RPMI8226 (cell line): ENCODE results near the gene TP73.

Experiments
- DNase-seq: peaks from one replicate; pipeline ENCODE4 v3.0.0-alpha.2; 2015

TP73 gene

DNA sequence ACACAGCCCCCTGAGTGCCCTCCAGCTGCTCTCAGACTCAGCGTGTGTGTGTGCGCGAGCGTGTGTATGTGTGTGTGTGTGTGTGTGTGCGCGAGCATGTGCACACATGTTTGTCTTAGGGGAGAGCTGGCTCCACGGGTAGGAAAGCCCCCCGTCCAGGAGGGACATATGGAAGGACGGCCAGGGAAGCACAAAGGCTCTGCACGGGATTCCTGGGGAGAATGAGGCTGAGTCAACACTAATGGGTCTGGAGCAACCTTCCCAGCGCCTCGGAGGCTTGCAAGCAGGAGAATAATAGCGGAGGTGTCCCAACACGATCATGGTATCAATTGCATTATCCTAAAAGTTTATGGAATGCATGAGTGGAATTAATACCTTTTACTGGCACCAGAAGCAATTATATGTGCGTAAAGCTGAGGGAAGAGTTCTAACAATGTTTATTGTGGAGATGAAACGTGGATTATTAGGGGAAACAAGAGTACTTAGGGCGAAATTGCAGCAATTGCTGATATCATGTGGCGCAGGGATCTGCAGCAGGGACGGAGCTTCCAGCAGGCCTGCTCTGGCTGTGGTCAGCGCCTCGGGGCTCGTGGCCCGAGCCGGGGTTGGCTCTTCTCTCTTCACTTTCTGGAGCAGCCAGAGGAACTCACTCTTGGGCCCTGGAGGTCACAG is 59.6 kb downstream of the TP73 start:
- no peak for DNase-seq

DNA sequence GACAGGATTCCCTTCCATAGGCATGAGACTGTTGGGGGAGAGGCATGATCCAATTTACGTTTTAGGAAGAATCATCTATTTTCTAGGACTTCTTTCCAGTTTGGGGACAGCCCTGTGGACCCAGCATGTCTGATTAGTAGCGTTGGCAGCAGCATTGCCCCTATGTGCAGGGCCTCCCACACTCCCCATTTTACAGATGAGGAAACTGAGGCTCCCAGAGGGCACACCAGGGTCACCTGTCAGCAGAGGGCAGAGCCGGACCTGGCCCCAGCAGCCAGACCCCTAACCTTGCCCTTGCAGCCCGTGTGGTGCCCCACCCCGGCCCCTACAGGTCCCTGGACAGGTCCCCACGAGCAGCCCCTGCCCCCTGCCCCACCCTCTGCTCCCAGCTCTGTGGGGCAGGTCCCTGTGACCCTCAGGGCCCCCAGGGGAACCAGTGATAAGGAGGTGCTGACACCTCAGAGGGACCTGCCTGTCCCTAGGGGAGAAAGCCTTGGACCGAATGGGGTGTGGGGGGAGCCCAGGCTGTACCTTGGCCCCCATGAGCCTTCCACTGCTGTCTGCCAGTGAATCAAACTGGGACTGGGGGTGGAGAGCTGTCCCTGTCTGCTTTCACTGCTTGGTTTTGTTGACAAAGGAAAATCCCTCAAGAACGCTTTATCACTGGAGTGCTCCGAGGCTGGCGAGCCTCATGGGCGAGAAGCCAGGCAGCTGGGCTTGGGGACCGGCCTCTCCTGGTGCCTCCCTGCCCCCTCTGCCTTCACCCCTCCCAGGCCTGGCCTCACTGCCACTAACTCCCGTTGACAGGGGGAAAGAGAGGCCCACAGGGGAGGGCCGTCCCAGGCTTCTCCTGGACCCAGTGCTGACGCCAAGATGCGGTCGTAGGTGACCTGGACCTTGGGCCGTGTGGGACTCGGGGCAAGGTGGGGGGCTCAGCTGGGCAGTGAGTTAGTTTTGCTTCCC is 60.5 kb downstream of the TP73 start:
- no peak for DNase-seq

GRCh38 chr1:3713840-3714239 is 61.5 kb downstream of the TP73 start:
- no peak for DNase-seq

- DNase-seq: no peak
Measured at GRCh38 chr1:3714284-3714741, 62.0 kb downstream of the TP73 start.

- no peak for DNase-seq
Measured at GRCh38 chr1:3714814-3715213, 62.5 kb downstream of the TP73 start.

- no peak for DNase-seq
Measured at GRCh38 chr1:3716351-3716750, 64.0 kb downstream of the TP73 start.

DNA sequence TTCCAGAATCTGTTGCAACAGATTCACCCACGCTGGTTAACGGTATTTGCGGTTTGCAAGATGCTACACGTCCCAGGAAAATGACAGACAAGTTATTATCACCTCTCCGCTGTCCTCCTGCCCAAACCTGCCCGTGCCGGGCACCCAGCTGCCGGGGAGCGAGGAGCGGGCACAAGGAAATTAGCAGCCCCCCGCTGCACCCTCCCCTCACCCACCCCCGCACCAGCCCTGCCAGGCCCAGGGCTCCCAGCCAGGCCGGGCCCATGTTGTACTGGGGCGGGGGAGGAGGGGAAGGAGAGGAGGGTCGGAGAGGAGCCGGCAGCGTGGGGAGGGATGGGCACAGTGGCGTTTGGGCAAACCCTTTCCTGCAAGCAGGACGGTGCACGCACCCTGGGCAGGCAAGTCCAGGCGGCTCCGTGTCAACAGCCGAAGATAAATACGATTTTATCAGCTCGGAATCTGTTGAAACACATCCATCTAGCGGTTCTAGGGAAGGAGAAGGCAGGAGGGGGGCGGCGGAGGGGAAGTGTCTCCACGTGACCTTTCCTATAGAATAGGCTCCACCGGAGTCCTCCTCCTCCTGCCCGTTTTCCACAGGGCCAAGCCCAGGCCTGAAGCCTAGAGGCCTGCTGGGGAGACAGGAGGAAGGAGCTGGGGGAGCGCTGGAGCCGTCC is 64.9 kb downstream of the TP73 start:
- no peak for DNase-seq

- DNase-seq: peak; percentile 54
Measured at GRCh38 chr1:3717715-3718601, 65.6 kb downstream of the TP73 start.

GRCh38 chr1:3718764-3719163 is 66.4 kb downstream of the TP73 start:
- no peak for DNase-seq

- DNase-seq: no peak
Measured at GRCh38 chr1:3721955-3722465, 69.7 kb downstream of the TP73 start.

GRCh38 chr1:3722846-3723245 is 70.5 kb downstream of the TP73 start:
- DNase-seq: no peak

- DNase-seq: peak; percentile 84
Measured at GRCh38 chr1:3724416-3725030, 72.2 kb downstream of the TP73 start.

- DNase-seq: no peak
Measured at GRCh38 chr1:3725366-3725765, 73.0 kb downstream of the TP73 start.

DNA sequence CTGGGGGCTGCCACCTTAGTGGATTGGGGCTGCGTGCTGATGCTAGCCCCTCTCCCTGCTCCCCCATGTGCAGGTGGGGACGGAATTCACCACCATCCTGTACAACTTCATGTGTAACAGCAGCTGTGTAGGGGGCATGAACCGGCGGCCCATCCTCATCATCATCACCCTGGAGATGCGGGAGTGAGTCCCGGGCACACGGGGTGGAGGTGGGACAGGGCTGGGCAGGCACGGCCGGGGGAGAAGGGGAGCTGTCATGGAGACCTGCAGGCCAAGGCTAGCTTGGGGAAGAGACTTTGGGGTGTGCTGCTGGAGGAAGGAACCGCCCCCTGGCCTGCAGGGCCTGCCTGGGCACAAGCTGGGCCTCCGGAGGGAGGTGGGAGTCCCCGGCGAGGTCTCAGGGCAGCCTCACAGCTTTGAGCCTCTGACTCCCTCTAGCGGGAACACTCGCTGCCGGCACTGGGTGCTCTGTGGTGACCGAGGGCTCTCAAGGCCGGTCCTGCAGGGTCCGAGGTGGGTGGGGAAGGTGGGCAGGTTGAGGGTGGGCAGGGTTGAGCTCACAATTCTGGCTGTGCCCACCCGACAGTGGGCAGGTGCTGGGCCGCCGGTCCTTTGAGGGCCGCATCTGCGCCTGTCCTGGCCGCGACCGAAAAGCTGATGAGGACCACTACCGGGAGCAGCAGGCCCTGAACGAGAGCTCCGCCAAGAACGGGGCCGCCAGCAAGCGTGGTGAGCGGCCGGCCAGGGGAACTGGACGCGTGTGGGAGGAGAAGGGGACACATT is 74.9 kb downstream of the TP73 start:
- DNase-seq: peak; percentile 75

GRCh38 chr1:3727825-3728776 is 75.8 kb downstream of the TP73 start:
- no peak for DNase-seq

GRCh38 chr1:3729594-3730542 is 77.6 kb downstream of the TP73 start:
- peak; percentile 78 for DNase-seq

DNA sequence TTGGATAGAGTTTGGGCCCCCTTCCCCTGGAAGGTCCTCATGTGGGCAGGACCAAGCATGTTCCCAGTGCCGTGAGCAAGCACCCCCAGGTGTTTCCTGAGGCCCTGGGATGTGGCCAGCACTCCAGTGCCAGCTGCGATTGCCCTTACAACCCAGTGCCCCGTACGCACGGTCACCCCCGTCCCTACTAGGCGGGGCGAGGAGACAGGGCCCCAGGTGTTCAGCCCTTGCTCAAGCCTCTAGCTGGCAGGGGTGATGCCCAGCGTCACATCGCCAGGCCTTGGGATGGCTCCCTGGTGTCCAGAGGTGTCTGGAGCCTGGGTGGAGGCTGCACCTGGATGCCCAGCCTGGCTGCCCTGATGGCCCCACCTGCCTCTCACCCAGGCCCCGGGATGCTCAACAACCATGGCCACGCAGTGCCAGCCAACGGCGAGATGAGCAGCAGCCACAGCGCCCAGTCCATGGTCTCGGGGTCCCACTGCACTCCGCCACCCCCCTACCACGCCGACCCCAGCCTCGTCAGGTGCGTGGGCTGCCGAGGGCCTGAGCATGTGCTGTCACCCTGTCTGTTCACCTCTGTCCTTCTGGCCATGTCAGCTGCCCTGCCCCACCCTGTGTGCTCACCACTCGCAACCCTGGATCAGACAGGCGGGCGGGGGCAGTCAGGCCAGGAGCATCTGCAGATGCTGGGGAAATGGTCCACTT is 78.4 kb downstream of the TP73 start:
- DNase-seq: peak; percentile 88
